ENCODE measurements around the gene RASGRP1.

RASGRP1 gene

DNA sequence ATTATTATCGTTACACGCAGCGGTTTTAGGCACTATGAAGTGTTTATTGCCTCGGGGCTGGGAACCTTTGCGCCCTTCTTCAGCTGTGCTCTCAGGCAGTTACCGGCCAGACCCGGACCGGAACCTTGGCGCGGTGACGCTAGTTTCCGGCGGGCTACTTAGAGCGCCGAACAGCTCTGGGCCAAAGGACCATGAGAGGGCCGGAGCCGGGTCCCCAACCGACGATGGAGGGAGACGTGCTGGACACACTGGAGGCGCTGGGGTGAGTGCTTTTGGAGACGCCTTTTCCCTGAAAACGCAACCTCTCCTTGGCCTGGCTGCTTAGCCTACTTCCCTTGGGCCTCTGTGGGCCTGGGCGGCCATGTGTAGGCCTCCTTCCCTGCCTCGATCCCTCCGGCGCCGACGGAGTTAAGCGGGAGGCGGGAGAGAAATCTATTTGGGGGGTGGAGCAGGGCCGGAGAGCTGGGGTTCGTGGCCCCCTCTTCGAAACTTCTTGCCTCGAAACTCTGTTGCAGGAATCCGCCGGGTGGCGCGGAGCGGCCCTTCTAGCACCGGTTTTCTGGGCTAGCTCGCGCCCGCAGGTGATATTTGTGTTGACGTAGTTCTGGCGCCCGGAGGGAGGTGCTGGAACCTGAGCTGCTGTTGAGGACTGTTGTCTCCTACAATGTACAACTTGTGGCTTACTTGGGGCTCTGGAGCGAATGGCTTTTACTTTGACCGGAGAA lies 110.5 kb downstream of the RASGRP1 start, which contains the start of gene FAM98B (continued):
- TF ChIP-seq, protein P1, sequence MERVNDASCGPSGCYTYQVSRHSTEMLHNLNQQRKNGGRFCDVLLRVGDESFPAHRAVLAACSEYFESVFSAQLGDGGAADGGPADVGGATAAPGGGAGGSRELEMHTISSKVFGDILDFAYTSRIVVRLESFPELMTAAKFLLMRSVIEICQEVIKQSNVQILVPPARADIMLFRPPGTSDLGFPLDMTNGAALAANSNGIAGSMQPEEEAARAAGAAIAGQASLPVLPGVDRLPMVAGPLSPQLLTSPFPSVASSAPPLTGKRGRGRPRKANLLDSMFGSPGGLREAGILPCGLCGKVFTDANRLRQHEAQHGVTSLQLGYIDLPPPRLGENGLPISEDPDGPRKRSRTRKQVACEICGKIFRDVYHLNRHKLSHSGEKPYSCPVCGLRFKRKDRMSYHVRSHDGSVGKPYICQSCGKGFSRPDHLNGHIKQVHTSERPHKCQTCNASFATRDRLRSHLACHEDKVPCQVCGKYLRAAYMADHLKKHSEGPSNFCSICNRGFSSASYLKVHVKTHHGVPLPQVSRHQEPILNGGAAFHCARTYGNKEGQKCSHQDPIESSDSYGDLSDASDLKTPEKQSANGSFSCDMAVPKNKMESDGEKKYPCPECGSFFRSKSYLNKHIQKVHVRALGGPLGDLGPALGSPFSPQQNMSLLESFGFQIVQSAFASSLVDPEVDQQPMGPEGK (CRISPR knock-in tag; IDR thresholded peaks at IDR 0.05; ENCODE audit: borderline replicate concordance), result peak; percentile 70; the same call in 1 of the 2 replicates
- no peak; the same call in 1 of the 2 replicates for TF ChIP-seq RARB (CRISPR knock-in tag; IDR thresholded peaks at IDR 0.05)

DNA sequence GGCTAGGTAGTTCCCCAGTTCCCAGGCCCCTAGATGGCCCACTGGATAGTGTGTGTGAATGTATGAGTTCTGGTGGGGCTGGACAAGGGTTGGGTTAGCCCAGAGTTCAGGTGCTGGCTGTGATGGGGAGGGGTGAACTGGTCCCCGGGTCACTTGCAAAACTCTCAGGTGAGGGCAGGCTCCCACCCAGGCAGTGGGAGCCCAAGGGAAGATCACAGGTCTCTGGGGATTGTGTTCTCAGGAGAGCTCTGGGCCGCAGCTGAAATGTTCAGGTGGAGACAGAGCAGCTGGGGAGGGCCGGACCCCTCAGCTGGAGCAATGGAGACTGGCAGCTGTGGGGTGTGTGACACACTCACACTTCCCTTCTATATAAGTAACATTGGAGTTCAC lies 123.5 kb downstream of the RASGRP1 start:
- TF ChIP-seq, protein P2, sequence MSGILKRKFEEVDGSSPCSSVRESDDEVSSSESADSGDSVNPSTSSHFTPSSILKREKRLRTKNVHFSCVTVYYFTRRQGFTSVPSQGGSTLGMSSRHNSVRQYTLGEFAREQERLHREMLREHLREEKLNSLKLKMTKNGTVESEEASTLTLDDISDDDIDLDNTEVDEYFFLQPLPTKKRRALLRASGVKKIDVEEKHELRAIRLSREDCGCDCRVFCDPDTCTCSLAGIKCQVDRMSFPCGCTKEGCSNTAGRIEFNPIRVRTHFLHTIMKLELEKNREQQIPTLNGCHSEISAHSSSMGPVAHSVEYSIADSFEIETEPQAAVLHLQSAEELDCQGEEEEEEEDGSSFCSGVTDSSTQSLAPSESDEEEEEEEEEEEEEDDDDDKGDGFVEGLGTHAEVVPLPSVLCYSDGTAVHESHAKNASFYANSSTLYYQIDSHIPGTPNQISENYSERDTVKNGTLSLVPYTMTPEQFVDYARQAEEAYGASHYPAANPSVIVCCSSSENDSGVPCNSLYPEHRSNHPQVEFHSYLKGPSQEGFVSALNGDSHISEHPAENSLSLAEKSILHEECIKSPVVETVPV (CRISPR knock-in tag; IDR thresholded peaks at IDR 0.05), result no peak
- TF ChIP-seq, protein P3, sequence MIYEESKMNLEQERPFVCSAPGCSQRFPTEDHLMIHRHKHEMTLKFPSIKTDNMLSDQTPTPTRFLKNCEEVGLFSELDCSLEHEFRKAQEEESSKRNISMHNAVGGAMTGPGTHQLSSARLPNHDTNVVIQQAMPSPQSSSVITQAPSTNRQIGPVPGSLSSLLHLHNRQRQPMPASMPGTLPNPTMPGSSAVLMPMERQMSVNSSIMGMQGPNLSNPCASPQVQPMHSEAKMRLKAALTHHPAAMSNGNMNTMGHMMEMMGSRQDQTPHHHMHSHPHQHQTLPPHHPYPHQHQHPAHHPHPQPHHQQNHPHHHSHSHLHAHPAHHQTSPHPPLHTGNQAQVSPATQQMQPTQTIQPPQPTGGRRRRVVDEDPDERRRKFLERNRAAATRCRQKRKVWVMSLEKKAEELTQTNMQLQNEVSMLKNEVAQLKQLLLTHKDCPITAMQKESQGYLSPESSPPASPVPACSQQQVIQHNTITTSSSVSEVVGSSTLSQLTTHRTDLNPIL (CRISPR knock-in tag; IDR thresholded peaks at IDR 0.05; ENCODE audit: low read depth), result no peak
- TF ChIP-seq TOX (CRISPR knock-in tag; IDR thresholded peaks at IDR 0.05; ENCODE audit: borderline replicate concordance) (no peak), GLIS3 (CRISPR knock-in tag; IDR thresholded peaks at IDR 0.05) (no peak)
- TF ChIP-seq, protein P4, sequence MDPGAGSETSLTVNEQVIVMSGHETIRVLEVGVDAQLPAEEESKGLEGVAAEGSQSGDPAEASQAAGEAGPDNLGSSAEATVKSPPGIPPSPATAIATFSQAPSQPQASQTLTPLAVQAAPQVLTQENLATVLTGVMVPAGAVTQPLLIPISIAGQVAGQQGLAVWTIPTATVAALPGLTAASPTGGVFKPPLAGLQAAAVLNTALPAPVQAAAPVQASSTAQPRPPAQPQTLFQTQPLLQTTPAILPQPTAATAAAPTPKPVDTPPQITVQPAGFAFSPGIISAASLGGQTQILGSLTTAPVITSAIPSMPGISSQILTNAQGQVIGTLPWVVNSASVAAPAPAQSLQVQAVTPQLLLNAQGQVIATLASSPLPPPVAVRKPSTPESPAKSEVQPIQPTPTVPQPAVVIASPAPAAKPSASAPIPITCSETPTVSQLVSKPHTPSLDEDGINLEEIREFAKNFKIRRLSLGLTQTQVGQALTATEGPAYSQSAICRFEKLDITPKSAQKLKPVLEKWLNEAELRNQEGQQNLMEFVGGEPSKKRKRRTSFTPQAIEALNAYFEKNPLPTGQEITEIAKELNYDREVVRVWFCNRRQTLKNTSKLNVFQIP (CRISPR knock-in tag; IDR thresholded peaks at IDR 0.05; ENCODE audit: borderline replicate concordance, low read depth), result no peak
- no peak for ATAC-seq

DNA sequence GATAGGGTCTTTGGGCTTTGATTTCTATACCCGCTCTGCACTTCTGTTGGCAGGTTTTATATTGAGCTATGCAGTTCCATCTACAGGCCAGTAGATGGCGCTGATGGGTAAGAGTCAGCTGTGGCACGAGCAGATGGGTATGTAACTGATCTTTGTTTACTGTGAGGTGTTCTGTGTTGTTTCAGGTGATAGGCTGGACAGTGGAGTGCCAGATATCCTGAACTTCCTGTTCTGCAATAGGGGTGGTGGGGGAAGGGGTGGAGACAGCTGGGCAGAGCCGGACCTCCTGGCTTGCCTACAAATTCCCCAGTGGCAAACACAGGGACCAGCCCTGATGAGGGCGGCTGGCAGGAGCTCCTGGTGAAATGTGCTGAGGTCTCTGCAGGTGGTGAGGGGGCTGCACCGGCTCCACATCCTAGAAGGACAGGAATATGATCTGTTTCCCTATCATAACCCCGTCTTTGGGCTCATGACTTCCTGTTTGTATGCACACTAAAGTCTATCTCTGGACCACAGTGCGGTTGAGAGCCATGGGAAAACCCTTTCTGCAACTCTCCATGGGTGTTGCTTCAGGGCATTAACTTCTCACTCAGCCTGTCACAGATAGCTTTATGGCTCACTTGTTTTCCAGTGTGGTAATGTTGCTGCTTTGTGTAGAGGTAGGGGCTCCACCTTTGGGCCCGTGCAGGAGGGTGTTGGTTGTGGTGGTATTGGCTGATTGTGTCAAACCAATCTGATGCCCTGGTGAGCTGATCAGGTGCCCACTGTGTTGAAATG lies 124.1 kb downstream of the RASGRP1 start:
- TF ChIP-seq ISL1 (CRISPR knock-in tag; IDR thresholded peaks at IDR 0.05), result no peak
- TF ChIP-seq TCF4 (CRISPR knock-in tag; IDR thresholded peaks at IDR 0.05; ENCODE audit: borderline replicate concordance), result peak; percentile 73; the same call in 1 of the 2 replicates
- ATAC-seq, result peak; percentile 91

Measured in SK-N-SH treated with all-trans-retinoic acid at 6 μM for 48 hours (cell line).